ENCODE results near the gene XRN2.
"Not testable (repeated sequence)": the region's sequence is repeated elsewhere in the genome, so short reads cannot be mapped to it uniquely, and the experiment has no call there.

XRN2 gene

DNA sequence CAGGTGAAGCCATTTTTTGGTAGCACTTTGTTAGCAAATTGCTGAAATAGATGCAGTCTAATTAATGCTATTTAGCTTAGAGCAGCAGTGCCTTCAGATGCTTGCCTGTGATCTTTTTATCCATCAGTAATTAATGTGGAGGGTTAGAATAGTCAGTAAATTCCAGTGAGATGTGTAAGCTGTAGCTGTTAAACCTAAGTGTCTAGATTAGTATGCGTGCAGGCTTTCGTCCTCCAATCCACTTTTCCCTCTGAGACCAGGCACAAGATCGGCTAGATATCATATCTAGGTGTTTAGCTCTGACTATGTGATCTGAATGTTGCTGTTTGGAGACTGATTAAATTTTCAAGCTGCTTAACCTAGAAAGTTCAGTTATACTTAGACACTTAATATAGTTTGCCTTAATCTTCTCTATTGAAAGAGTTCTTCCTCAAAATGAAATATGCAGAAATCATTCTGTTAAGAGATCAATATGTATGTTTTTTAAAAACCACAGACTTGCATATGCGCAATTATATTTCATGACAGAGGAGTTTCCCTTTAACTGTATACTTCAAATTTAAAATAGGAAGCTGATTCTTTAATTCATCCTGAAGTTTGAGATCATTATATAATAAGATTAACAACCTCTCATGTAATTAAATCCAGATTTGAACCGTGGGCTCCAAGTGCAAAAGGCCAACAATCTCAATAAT, 41.2 kb downstream of the XRN2 start:
- FAIRE-seq (no peak), DNase-seq (ENCODE audit: insufficient read length, low spot score) (no peak)

- DNase-seq (ENCODE audit: insufficient read length, low spot score) (no peak), FAIRE-seq (no peak)
These were observed 41.8 kb downstream of the XRN2 start for GRCh38 chr20:21344961-21345360.

- DNase-seq (ENCODE audit: insufficient read length, low spot score) = no peak
- no peak for FAIRE-seq
These were observed 49.6 kb downstream of the XRN2 start for GRCh38 chr20:21352703-21353102.

- DNase-seq (ENCODE audit: insufficient read length, low spot score) = no peak
- FAIRE-seq = no peak
These were observed 50.1 kb downstream of the XRN2 start for GRCh38 chr20:21353236-21353635.

GRCh38 chr20:21355981-21356380, 52.9 kb downstream of the XRN2 start:
- DNase-seq (ENCODE audit: insufficient read length, low spot score) = no peak
- no peak for FAIRE-seq

- DNase-seq (ENCODE audit: insufficient read length, low spot score) = no peak
- no peak for FAIRE-seq
These were observed 53.3 kb downstream of the XRN2 start for GRCh38 chr20:21356386-21356785.

GRCh38 chr20:21357844-21358243, 54.7 kb downstream of the XRN2 start:
- no peak for DNase-seq (ENCODE audit: insufficient read length, low spot score)
- FAIRE-seq = no peak

- no peak for DNase-seq (ENCODE audit: insufficient read length, low spot score)
These were observed 55.6 kb downstream of the XRN2 start for GRCh38 chr20:21358737-21359136.

DNA sequence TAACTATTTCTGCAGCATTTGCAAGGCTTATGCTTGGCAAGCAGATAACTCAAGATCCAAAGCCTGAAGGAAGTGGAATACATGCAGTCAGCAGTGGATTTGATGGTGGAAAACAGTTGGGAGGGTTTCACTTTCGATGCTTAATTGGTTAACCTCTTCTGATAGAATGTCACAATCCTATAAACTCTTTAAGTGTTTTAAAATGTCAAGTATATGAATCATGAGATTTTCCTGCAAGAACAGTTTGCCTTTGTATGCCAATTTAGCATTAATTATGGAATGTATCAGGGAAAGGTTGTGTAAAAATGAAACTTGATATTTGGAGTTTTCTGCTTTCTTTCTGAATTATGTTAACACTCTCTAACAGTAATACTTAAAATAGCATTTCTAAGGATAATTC, 57.6 kb downstream of the XRN2 start:
- DNase-seq (ENCODE audit: insufficient read length, low spot score) = no peak
- peak; percentile 26 for FAIRE-seq

More at GRCh38 chr20:21358737-21359136, 55.6 kb downstream of the XRN2 start:
- no peak for FAIRE-seq

DNA sequence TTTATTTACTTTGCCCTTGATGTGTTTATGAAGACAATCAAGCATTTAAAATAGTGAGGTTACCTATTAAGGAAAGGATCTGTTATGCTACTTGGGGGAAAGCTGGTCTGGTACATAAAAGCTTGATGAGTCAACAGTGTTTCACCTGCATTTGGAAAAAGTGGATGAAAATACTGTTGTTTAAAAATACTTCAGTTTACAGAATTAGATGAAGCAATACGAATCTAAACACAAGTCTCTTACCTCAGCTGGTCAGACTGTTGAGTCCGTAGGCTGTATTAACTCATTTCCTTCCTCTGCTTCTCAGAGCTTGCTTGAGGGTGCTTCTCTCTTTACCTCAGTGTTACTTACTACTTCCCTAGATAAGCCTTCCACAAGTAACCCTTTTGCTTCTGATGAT, 58.1 kb downstream of the XRN2 start:
- FAIRE-seq (no peak), DNase-seq (ENCODE audit: insufficient read length, low spot score) (no peak)

GRCh38 chr20:21364413-21364812, 61.3 kb downstream of the XRN2 start:
- no peak for DNase-seq (ENCODE audit: insufficient read length, low spot score)
- FAIRE-seq = no peak

DNA sequence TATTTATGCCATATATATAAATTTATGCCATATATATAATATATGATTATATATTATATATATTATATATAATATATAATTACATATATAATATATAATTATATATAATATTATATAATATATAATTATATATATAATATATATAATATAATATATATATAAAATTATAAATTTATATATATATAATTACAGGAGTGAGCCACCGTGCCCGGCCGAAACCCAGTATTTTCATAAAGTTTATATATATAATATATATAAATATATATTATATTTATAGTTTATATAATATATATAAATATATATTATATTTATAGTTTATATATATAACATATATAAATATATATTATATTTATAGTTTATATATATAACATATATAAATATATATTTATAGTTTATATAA, 62.6 kb downstream of the XRN2 start:
- no peak for DNase-seq (ENCODE audit: insufficient read length, low spot score)
- no peak for FAIRE-seq

- FAIRE-seq; DNase-seq (ENCODE audit: insufficient read length, low spot score): not testable (repeated sequence)
These were observed 63.1 kb downstream of the XRN2 start for GRCh38 chr20:21366273-21366672.

DNA sequence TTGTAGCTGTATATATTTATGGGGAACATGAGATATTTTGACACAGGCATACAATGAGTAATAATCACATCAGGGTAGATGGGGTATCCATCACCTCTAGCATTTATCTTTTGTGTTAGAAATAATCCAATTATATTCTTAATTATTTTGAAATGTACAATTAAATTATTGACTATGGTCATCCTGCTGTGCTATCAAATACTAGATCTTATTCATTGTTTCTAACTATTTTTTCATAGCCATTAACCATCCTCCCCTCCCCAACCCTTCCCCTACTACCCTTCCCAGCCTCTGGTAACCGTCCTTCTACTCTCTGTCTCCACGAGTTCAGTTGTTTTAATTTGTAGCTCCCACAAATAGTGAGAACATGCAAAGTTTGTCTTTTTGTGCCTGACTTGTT, 65.7 kb downstream of the XRN2 start:
- FAIRE-seq (no peak), DNase-seq (ENCODE audit: insufficient read length, low spot score) (no peak)

DNA sequence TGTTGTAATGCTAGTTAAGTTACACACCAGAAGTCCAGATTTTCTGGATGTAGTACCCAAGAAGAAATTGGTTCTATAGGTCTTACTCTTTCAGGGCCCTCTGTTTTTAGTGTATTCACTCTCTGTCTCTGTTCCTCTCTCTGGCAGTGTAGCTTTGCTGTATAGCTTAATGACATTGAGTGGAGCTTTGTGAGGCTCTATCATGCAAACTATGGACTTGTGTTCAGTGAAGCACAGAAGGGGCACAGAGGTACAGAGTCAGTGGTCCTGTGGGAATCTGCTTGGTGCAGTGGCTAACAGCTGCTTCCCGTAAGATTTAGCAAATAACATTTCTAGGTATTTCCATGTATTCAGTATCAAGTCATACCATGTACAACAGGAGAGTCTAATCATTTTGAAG, 68.1 kb downstream of the XRN2 start:
- FAIRE-seq = no peak
- DNase-seq (ENCODE audit: insufficient read length, low spot score) = no peak

- DNase-seq (ENCODE audit: insufficient read length, low spot score) (no peak), FAIRE-seq (no peak)
These were observed 68.9 kb downstream of the XRN2 start for GRCh38 chr20:21372016-21372415.

DNA sequence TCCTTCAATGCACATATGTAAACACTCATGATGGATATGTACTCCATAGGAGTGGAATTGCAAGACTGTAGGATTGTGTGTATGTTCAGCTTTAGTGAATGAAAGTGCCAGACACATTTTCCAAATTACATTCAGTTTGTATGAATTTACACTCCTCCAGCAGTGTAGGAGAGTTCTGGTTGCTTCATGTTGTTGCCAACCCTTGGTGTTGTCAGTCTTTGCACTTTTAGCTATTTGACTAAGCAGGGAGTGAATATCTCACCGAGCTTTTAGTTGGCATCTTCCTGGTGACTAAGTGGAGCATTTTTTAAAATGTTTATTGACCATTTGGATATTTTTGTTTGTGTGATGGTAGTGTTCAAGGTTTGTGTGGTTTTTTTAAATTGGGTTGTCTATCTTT, 70.3 kb downstream of the XRN2 start:
- no peak for FAIRE-seq
- DNase-seq (ENCODE audit: insufficient read length, low spot score) = no peak

DNA sequence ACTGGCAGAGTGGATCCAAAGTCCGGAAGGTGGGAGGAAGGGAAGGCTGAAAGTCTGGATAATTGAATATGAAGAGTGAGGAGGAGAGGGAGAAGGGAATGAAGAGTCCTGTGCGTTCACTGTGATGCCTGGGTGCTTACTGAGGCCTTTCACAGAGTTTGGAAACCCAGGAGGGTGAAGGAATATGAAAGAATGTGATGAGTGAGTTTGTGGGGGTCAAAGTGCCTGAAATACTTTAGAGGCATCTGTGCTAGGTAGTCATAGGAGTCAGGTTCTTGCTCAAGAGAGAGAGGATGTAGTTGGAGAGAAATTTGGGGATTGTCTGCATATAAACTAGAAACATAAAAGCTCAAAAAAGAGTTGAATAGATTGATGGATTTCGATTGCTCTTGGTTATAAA, 73.5 kb downstream of the XRN2 start:
- FAIRE-seq = no peak
- no peak for DNase-seq (ENCODE audit: insufficient read length, low spot score)

- DNase-seq (ENCODE audit: insufficient read length, low spot score) = no peak
- no peak for FAIRE-seq
These were observed 74.6 kb downstream of the XRN2 start for GRCh38 chr20:21377701-21378100.

GRCh38 chr20:21378259-21378658, 75.1 kb downstream of the XRN2 start:
- DNase-seq (ENCODE audit: insufficient read length, low spot score) (no peak), FAIRE-seq (no peak)

DNA sequence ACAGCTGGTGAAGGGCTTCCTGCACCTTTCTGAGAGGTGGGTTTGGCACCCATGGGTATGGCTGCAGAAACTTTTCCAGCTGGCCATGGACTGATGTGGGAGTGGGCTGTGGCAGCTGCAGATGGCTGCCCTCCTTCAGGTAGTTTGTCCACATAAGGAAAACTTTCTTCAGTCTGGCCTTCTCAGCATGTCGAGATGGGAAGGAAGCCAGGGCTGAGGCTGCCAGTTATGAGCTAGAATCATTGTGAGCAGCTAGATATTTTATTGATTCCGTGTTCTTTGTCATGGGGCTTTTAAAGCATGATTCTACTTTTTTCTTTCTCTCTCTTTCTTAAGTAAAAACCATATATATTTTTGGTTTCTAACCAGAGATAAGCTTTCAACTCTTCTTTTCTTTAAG, 77.6 kb downstream of the XRN2 start:
- no peak for DNase-seq (ENCODE audit: insufficient read length, low spot score)
- FAIRE-seq = no peak

GRCh38 chr20:21381619-21382018, 78.5 kb downstream of the XRN2 start:
- FAIRE-seq = peak; percentile 14
- no peak for DNase-seq (ENCODE audit: insufficient read length, low spot score)

DNA sequence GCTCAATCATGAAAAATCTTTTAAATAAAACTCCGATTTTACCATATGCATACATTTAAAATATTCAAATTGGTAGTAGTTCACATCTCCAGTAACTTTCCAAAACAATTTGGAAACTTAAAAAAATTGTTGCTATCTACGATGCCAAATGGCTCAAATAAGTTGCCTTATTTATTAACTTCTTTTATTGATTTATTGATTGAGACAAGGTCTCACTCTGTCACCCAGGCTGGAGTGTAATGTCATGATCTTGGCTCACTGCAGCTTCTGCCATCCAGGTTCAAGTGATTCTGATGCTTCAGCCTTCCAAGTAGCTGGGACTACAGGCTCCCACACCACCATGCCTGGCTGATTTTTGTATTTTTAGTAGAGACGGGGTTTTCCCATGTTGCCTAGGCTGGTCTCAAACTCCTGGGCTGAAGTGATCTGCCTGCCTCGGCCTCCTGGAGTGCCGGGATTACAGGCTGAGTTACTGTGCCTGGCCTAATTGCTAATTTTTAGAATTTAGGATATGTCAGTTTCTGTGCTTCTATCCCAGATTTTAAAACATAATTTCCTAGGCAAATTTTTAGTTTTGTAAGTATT, 81.3 kb downstream of the XRN2 start:
- no peak for FAIRE-seq
- no peak for DNase-seq (ENCODE audit: insufficient read length, low spot score)

All from GM19239 (cell line).